UCSD-AML1 (cell line): ENCODE measurements around the gene TBC1D16.

ENCODE experiments used
- DNase-seq: peaks from one replicate; lab custom pipeline; 2025; ENCODE audit not compliant: unreplicated experiment; lab: John Stamatoyannopoulos, UW

TBC1D16 gene

GRCh38 chr17:79990051-79990592 is 45.5 kb downstream of the TBC1D16 start:
- DNase-seq: no peak

DNA sequence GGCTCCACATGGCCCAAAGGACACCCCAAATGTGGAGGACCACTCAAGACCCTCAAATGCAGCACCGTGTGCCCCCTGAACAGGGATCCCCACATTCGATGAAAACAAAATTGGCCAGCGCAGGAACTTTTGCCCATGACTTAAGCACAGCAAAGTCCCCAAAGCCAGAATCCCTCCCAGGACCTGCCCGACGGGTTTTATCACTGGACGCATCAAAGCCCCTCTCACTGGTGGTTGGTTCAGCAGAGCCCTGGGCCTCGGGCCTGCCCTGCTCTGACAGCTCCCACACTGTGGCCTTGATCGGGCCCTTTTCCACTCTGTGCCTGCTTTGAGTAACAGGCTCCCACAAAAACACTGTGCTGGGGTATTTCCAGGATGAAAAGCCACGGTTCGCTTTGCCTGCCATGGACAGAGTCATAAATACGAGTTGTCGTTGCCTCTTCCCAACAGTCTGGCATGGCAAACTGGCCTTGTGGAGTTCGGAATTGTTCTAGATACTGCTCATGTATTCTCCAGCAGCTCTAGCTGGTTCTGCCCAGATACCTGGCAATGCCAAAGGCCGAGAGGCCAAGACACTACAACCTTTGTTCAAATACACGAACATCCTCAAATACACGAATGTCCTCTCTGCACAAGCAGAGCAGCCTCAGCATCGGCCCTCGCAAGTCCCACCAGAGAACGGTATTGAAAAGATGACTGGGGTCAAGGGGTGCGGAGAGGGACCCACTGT is 46.4 kb downstream of the TBC1D16 start:
- no peak for DNase-seq

GRCh38 chr17:79988185-79988971 is 47.3 kb downstream of the TBC1D16 start:
- no peak for DNase-seq

GRCh38 chr17:79987935-79988184 is 47.8 kb downstream of the TBC1D16 start:
- DNase-seq: no peak

DNA sequence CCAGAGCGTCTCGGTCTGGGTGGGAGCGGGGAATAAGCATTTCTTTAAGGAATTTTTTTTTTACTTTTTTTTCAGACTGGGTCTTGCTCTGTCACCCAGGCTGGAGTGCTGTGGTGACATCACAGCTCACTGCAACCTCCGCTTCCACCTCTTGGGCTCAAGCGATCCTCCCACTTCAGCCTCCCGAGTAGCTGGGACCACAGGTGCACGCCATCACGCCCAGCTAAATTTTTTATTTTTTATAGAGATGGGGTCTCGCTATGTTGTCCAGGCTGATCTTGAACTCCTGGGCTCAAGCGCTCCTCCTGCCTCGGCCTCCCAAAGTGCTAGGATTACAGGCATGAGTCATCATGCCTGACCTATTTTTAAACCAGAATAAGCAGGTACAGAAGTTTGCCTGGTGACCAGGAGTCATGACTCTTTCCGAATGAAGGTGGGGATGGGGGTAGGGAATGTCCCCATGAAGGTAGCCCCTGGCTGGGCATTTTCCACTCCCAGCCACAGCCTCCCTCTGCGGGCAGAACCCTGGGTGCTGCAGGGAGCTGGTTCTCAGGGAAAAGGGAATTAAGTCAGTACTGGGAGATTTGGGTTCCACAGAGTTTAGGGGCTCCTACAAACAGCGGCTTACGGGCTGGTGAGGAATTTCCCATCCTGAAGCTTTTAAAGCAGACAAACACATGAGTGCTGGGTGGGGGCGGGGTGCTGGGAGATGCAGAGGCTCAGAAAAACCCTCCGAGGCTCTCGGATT is 48.3 kb downstream of the TBC1D16 start:
- no peak for DNase-seq

DNA sequence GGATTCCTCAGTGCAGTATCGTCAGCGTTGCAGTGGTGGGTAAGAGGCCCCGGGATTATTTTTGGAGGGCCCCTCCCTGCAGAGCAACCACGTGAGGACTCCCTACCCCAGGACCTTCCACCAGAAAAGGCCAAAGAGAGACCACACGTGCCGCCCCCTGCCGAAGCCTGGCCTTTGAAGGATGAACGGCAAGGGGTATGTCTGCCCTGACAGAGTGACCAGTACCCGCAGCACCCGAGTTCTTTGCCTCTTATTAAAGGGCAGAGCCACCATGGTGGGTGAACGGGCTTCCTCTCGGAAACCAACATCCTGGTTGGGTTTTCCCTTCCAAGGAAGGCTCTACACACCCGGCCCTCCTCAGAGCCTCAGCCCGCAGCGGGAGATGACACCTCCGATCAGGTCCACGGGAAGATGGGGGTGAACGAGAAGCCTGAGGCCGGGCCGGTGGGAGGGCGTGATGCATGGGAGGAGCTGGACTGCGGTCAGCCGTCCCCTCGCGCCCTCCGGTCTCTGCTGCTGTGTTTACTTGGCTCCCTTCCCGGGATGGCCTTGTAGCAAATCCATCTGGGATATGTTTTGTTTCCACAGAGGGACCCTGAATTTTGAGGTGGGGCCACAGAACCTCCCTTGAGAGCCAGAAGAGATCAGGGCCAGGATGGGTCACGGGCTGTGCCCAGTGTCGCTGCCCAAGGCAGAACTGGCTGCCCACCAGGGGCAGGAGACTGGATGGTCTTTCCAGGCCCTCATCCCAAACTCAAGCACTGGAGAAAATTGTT is 49.1 kb downstream of the TBC1D16 start:
- no peak for DNase-seq

- DNase-seq: no peak
Measured at GRCh38 chr17:79985943-79986391, 49.7 kb downstream of the TBC1D16 start.

GRCh38 chr17:79985361-79985942 is 50.2 kb downstream of the TBC1D16 start:
- no peak for DNase-seq

- no peak for DNase-seq
Measured at GRCh38 chr17:79984877-79985276, 50.8 kb downstream of the TBC1D16 start.

DNA sequence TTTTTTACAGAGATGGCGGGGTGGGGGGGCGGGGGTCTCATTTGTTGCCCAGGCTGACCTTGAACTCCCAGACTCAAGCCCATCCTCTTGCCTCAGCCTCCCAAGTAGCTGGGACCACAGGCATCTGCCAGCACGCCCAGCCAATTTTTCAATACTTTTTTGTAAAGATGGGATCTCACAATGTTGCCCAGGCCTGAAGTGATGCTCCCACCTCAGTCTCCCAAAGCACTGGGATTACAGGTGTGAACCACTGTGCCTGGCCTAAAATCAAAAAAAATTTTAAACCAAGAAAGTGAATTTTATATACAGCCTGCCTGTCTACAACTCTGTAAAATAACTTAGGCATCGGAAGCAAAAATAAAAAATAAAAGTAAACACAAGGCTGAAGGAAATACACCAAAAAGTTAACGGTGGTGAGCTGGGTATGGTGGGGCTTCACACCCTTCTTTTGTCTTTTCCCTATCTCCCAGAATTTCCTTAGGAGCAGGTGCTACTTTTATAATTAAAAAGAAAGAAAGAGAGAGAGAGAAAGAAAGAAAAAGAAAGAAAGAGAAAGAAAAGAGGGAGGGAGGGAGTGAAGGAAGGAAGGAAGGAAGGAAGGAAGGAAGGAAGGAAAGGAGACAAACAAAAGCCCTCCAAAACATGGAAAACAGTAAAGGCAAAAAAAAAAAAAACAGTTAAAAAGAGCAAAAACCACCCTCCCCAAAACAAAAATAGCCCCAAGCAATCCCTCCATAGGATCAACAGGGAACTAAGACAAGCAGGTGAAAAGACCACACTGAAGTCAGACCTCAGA is 51.4 kb downstream of the TBC1D16 start:
- no peak for DNase-seq

GRCh38 chr17:79983456-79983855 is 52.2 kb downstream of the TBC1D16 start:
- no peak for DNase-seq

DNA sequence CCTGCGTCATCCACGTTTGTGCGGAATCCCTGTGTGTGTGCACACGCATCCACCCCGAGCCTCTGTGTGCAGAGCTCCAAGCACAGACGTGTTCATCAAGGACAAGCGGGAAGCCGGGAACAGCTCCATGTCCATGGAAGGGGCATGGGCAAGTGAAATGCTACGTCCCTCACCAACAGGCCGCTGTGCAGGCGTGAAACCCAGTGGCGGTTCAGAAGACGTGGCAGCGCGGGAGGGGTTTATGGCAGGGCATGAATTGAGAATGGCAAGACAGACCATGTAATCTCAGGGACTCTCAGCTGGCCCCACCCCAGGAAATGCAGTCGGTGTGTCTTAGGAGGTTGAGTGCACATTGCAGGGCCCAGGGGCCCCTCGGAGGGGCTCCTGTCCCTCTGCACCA is 52.7 kb downstream of the TBC1D16 start:
- DNase-seq: no peak

DNA sequence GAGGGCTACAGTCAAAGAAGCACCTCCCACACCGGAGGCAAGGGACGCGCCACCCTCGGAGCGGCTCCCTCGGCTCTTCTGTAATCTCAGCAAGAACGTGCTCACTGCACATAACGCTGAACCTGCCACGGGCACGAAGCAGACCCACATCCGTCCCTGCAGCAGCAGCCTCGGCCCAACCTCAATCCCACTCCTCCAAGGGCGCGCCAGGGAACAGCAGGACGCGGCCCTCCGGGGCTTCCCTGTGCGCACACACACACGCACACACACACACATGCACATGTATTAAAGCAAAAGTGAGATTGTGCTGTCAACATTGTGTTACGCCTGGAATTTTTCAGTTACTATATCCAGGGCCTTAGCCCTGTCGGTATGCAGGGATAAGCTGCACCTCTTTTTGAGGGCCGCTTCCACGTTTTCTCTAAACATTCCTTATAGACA is 54.0 kb downstream of the TBC1D16 start:
- no peak for DNase-seq

- DNase-seq: no peak
Measured at GRCh38 chr17:79981090-79981489, 54.6 kb downstream of the TBC1D16 start.

DNA sequence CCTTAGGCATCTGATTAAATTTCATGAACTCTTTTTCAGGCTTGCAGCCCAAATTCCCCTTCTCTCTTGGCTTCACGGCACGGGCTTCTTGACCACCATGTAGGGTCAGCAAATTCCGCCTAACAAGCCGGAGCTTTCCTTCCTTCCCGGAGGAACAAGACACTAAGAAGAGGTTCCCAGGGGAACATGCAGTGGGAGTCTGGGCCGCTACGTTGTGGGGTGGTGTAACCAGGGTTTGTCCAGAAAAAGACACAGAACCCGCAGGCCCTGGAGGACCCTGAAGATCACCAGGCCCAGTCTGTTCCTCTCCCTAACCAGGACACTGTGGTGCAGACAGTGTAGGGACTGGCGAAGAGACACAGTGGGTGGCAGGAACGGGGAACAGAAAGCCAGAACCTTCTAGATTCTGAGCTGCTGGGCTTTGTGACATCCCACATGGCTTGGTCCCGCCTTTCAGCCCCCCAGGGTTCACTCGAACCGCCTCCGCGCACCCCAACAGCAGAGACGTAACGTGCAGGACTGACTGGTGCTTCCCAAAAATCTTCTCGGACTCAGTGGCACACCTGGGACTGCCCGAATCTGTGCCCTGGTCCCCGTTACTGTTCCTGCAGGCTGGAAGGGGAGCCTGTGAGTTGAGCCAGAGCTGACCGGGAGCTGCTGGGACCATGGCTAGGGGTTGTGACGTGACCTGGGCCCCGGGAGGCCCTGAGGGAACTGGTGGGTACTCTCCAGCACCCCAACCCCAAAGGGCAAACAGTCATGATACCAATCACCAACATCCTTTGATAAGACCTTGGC is 55.2 kb downstream of the TBC1D16 start:
- DNase-seq: no peak

- no peak for DNase-seq
Measured at GRCh38 chr17:79979816-79980215, 55.9 kb downstream of the TBC1D16 start.

GRCh38 chr17:79979221-79979741 is 56.4 kb downstream of the TBC1D16 start:
- no peak for DNase-seq

DNA sequence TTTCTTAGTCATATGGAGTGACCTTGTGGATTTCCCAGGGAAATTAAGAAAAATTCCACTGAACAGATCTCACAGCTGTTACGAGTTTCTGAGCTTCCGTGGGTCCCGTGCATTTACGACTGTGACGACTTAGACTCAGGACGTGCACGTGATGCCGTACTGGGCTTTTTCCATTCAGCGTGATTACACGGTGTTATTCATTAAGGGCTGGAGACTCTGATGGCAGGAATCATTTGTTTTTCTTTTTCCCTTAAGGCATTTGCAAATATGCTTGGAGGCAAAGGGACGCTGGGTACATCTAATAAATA is 57.2 kb downstream of the TBC1D16 start:
- DNase-seq: no peak
